Large intestine (tissue), 3 donors: ENCODE data around the gene PXMP2. TPM values are rescaled to one million over a fixed set of nuclear protein-coding genes. Genes with fewer than 3 reads are reported as not detected.

ENCODE experiments used
- DNase-seq, 2 donors: peaks; one replicate each; pipeline versions ENCODE4 v3.0.0 to v3.0.0-alpha.2; 2013
- H3K27ac ChIP-seq: one replicate; pipeline ENCODE4 v1.5.1; 2013; ENCODE audit warnings: low read length
- H3K27me3 ChIP-seq: 2 replicates; pipeline ENCODE4 v1.6.1; 2013; ENCODE audit warnings: low read length; ENCODE audit not compliant: control insufficient read depth, insufficient read depth
- H3K36me3 ChIP-seq: 2 replicates; pipeline ENCODE4 v1.6.1; 2013; ENCODE audit warnings: low read length; ENCODE audit not compliant: control insufficient read depth, insufficient read depth
- H3K4me1 ChIP-seq: one replicate; pipeline ENCODE4 v1.6.1; 2013; ENCODE audit warnings: low read length; ENCODE audit not compliant: control insufficient read depth, insufficient read depth
- H3K4me3 ChIP-seq: one replicate; pipeline ENCODE4 v1.5.1; 2013; ENCODE audit warnings: low read length
- H3K9me3 ChIP-seq: one replicate; pipeline ENCODE4 v1.6.1; 2013; ENCODE audit warnings: mild to moderate bottlenecking, low read depth, low read length, moderate library complexity; ENCODE audit not compliant: control insufficient read depth
- WGBS: methylation state at CpG from one replicate; pipeline ENCODE4 v1.1.5; 2013; ENCODE audit warnings: low lambda C conversion rate; ENCODE audit not compliant: insufficient coverage; 5-methylcytosine and 5-hydroxymethylcytosine counted together
- polyA plus RNA-seq: library from polyadenylated mRNA; unstranded; fragments of 120-200 nt; gene quantifications from one replicate; pipeline ENCODE4 v1.2.1, GENCODE V29; 2013

The PXMP2 gene
- polyA plus RNA-seq, 1 donor = 45.5 TPM

GRCh38 chr12:132711080-132711843 is 23.9 kb downstream of the PXMP2 start:
- Histone ChIP-seq H3K4me3 (peak overlapping the region; percentile 60), H3K9me3 (peaks cover 2% of the 10 kb centered on the region), H3K27ac (no peak overlapping the region), H3K4me1 (no peaks in the 10 kb centered on the region), H3K27me3 (no peaks in the 10 kb centered on the region), H3K36me3 (peaks cover 16% of the 10 kb centered on the region)
- DNase-seq = peak in 1 of 2 donors; percentile 43
- WGBS = no CpG with 5 or more reads among the region's 59 CpGs

GRCh38 chr12:132713123-132713522 is 25.7 kb downstream of the PXMP2 start:
- H3K4me3 ChIP-seq = no peak overlapping the region
- H3K4me1 ChIP-seq = no peaks in the 10 kb centered on the region
- 83% methylated on average over 1 of the region's 2 CpGs for WGBS
- no peak overlapping the region for H3K27ac ChIP-seq
- DNase-seq = no peak
- H3K27me3 ChIP-seq = no peaks in the 10 kb centered on the region
- H3K9me3 ChIP-seq = peaks cover 11% of the 10 kb centered on the region
- peaks cover 28% of the 10 kb centered on the region for H3K36me3 ChIP-seq

- Histone ChIP-seq H3K27ac (no peak overlapping the region), H3K36me3 (peaks cover 44% of the 10 kb centered on the region), H3K4me3 (no peak overlapping the region), H3K27me3 (no peaks in the 10 kb centered on the region), H3K9me3 (peaks cover 9% of the 10 kb centered on the region), H3K4me1 (no peaks in the 10 kb centered on the region)
- DNase-seq = no peak
- WGBS = no CpG with 5 or more reads among the region's 9 CpGs
Measured at GRCh38 chr12:132715874-132716273, 28.5 kb downstream of the PXMP2 start.

DNA sequence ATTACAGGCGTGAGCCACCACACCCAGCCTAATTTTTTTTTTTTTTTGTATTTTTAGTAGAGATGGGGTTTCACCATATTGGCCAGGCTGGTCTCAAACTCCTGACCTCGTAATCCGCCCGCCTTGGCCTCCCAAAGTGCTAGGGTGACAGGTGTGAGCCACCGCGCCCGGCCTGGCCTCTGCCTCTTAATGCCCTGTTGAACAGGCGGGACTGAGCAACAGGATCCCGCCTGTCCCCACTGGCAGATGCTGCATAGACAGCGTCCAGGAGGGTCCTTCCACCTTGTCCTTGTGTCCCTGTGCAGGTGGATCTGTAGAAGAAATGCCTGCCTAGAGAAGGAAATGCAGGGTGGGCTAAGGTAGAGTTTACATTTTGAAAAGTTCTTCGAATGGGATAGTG is 29.0 kb downstream of the PXMP2 start:
- H3K27ac ChIP-seq = no peak overlapping the region
- WGBS = no CpG with 5 or more reads among the region's 11 CpGs
- no peak overlapping the region for H3K4me3 ChIP-seq
- peaks cover 49% of the 10 kb centered on the region for H3K36me3 ChIP-seq
- peaks cover 9% of the 10 kb centered on the region for H3K9me3 ChIP-seq
- no peaks in the 10 kb centered on the region for H3K4me1 ChIP-seq
- H3K27me3 ChIP-seq = no peaks in the 10 kb centered on the region
- no peak for DNase-seq

DNA sequence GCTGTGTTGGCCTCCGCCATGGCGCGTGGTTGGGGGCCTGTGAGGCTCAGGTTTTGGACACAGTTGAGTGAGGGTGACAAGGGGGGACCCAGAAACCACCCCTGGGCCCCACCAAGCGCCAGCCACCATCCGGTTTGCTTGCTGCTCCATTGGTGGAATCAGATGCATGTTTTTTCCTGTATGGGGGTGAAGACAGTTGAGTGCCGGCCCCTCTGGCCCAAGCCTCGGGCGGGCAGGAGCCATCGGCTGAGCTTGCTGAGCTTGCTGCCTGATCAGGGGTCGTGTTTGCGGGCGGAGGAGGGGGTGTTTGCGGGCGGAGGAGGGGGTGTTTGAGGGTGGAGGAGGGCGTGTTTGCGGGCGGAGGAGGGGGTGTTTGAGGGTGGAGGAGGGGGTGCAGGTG is 29.6 kb downstream of the PXMP2 start:
- no peak for DNase-seq
- H3K4me3 ChIP-seq = no peak overlapping the region
- H3K4me1 ChIP-seq = no peaks in the 10 kb centered on the region
- H3K36me3 ChIP-seq = peaks cover 53% of the 10 kb centered on the region
- H3K9me3 ChIP-seq = peaks cover 9% of the 10 kb centered on the region
- H3K27me3 ChIP-seq = no peaks in the 10 kb centered on the region
- no peak overlapping the region for H3K27ac ChIP-seq
- WGBS = no CpG with 5 or more reads among the region's 17 CpGs

DNA sequence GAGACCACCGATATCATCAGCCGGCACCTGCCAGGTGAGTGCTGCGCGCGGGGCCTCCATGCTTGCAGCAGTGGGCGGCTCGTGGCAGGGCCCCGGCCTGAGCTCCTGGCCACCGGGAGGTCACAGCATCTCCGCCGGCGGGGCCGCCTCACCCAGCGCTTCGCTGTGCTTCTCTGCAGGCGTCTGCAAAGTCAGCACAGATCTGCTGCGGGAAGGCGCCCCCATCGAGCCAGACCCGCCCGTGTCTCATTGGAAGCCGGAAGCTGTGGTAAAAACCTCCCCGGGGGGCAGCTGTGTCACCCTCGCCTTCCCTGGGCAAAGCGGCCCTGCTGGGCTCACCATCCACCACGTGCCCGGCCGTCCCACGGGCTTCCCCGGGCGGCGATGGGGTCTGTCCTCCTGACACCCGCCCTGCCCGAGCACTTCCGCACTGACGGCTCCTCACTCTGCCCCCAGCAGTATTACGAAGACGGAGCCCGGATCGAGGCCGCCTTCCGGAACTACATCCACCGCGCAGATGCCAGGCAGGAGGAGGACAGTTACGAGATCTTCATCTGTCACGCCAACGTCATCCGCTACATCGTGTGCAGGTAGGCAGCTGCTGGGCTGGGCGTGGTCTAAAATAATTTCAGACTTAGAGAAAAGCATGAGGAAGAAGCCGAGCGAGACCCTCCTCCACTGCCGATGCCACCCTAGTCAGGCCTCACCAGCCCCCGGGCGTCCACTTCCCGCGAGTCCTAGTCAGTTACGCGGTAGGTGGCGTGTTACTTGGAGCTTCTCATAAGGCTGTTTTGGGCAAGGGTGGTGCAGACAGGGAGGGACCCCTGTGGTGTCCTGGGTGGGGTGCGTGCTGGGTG is 30.4 kb downstream of the PXMP2 start:
- no CpG with 5 or more reads among the region's 61 CpGs for WGBS
- Histone ChIP-seq H3K4me1 (no peaks in the 10 kb centered on the region), H3K27me3 (no peaks in the 10 kb centered on the region), H3K36me3 (peaks cover 53% of the 10 kb centered on the region), H3K4me3 (no peak overlapping the region), H3K27ac (no peak overlapping the region), H3K9me3 (peaks cover 9% of the 10 kb centered on the region)
- DNase-seq = no peak

DNA sequence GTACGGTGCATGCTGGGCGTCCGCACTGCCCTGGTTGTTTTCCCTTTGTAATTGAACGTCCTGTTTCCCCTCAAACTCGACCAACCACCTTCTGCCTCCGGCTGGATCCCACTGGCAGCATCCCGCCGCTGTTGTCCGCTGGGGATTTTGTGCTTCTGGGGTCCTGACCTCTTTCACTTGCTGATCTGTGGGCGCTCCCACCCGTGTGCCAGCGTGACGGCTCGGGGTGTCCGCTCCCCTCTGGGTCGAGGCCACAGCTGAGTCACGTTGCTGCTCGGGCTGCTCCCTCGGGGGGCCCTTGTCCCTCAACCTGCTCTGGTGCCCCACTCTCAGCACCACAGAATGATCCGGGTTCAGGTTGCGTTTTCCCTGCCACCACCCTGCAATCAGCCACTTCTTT is 31.3 kb downstream of the PXMP2 start:
- H3K36me3 ChIP-seq = peaks cover 59% of the 10 kb centered on the region
- DNase-seq = no peak
- H3K4me1 ChIP-seq = no peaks in the 10 kb centered on the region
- WGBS = 100% methylated on average over 2 of the region's 21 CpGs
- no peak overlapping the region for H3K4me3 ChIP-seq
- H3K27ac ChIP-seq = no peak overlapping the region
- no peaks in the 10 kb centered on the region for H3K27me3 ChIP-seq
- peaks cover 9% of the 10 kb centered on the region for H3K9me3 ChIP-seq

- Histone ChIP-seq H3K9me3 (peaks cover 9% of the 10 kb centered on the region), H3K4me1 (no peaks in the 10 kb centered on the region), H3K4me3 (no peak overlapping the region), H3K27me3 (no peaks in the 10 kb centered on the region), H3K36me3 (peaks cover 63% of the 10 kb centered on the region), H3K27ac (no peak overlapping the region)
- DNase-seq = no peak
- no CpG with 5 or more reads among the region's 31 CpGs for WGBS
Measured at GRCh38 chr12:132719141-132719953, 32.0 kb downstream of the PXMP2 start.

DNA sequence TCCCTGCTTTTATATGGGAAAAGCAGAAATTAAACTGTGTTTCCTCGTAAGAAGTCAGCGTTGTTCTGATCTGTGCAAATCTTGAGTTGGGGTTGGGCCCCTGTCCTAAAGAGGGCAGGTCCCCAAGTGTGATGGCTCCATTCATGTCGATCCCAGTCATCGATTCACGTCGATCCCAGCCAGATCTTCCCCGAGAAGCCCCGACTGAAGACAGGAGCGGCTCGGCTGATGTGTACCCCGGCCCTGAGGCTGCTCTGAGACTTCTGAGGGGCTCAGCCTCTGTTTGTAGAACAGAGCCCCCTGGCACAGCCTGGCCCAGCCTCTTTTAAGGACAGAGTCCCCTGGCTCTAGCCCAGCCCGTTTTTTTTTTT is 32.6 kb downstream of the PXMP2 start:
- Histone ChIP-seq H3K9me3 (peaks cover 9% of the 10 kb centered on the region), H3K27me3 (no peaks in the 10 kb centered on the region), H3K4me3 (no peak overlapping the region), H3K27ac (no peak overlapping the region), H3K4me1 (no peaks in the 10 kb centered on the region), H3K36me3 (peaks cover 65% of the 10 kb centered on the region)
- WGBS = no CpG with 5 or more reads among the region's 12 CpGs
- no peak for DNase-seq
